ENCODE results near the gene GAK. TPM values are rescaled to one million over a fixed set of nuclear protein-coding genes. Genes with fewer than 3 reads are reported as not detected.

The GAK gene
- total and polyA plus RNA-seq, 10 donors: 112 to 249 (median 190) TPM

- no peak for DNase-seq
- no peak overlapping the region for H3K4me3 ChIP-seq
These were observed 50.4 kb downstream of the GAK start for GRCh38 chr4:881709-882108.

DNA sequence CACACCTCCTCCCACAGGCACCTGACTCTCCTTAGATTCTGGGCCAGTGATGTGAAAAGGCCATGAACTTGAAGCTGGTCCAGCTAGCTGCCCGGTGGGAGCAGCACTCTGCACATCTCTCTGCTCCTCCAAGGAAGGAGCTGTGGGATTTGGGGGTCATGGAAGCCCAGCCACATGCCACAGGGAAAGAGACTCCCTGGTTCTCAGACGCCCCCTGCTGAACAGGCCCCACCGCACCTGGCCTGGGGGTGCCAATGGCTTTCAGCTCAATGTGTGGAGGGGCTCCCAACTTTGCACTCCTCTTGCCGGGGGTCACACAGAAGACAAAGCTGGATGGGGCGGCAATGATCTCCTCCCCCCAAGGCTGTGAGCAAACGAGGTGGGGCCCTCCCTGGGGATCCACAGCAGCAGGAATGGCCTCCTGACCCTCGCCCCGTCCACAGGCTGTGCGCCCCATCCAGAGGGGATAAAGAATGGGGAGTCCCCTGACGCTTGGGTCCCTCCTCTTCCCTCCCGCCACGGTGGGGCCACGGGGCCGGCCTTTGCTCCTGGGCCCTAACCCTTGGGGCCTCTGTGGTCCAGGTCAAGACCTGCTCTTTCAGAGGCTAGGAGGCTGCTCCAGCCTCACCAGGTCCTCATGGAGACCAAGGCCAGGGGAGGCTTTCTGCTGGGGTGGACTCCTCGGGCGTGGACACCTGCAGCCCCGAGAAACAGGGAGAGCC, 51.3 kb downstream of the GAK start:
- TF ChIP-seq POLR2AphosphoS5 (IDR thresholded peaks at IDR 0.05): no peak
- TF ChIP-seq POLR2A (IDR thresholded peaks at IDR 0.05): no peak
- TF ChIP-seq, protein P1, sequence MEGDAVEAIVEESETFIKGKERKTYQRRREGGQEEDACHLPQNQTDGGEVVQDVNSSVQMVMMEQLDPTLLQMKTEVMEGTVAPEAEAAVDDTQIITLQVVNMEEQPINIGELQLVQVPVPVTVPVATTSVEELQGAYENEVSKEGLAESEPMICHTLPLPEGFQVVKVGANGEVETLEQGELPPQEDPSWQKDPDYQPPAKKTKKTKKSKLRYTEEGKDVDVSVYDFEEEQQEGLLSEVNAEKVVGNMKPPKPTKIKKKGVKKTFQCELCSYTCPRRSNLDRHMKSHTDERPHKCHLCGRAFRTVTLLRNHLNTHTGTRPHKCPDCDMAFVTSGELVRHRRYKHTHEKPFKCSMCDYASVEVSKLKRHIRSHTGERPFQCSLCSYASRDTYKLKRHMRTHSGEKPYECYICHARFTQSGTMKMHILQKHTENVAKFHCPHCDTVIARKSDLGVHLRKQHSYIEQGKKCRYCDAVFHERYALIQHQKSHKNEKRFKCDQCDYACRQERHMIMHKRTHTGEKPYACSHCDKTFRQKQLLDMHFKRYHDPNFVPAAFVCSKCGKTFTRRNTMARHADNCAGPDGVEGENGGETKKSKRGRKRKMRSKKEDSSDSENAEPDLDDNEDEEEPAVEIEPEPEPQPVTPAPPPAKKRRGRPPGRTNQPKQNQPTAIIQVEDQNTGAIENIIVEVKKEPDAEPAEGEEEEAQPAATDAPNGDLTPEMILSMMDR (IDR thresholded peaks at IDR 0.05 in 8 of 11, conservative IDR thresholded peaks at IDR 0.05 in 3 of 11): no peak
- Histone ChIP-seq H3K4me1 (peaks cover 0 to 17% (median 0%) of the 10 kb centered on the region in 6 donors), H3K27me3 (replicated peaks in 1 of 7) (no peaks in the 10 kb centered on the region), H3K4me3 (no peak overlapping the region), H3K9me3 (no peaks in the 10 kb centered on the region), H3K36me3 (peaks cover 8 to 100% (median 89%) of the 10 kb centered on the region in 6 donors), H3K27ac (peak overlapping the region in 2 of 8 donors; percentile 72 to 86)
- WGBS, 5 donors: 90 to 96% (median 95%) methylated on average over 2 to 17 of the region's 17 CpGs
- no peak for DNase-seq
- intact Hi-C loops (cut with DNase I; ENCODE audit: low total_unique reads): no loop called here

More at GRCh38 chr4:881709-882108, 50.4 kb downstream of the GAK start:
- TF ChIP-seq POLR2A (IDR thresholded peaks at IDR 0.05) (no peak), POLR2AphosphoS5 (IDR thresholded peaks at IDR 0.05) (peak in 1 of 3 donors; percentile 42)
- Histone ChIP-seq H3K4me1 (peaks cover 0 to 17% (median 0%) of the 10 kb centered on the region in 6 donors), H3K27me3 (replicated peaks in 1 of 7) (no peaks in the 10 kb centered on the region), H3K27ac (no peak overlapping the region), H3K9me3 (no peaks in the 10 kb centered on the region), H3K36me3 (peaks cover 6 to 100% (median 87%) of the 10 kb centered on the region in 6 donors)
- WGBS, 5 donors: 88 to 95% (median 94%) methylated on average over 20 to 34 of the region's 34 CpGs
- intact Hi-C loops (cut with DNase I; ENCODE audit: low total_unique reads): no loop called here

GRCh38 chr4:879729-880077, 52.4 kb downstream of the GAK start:
- Histone ChIP-seq H3K27ac (peak overlapping the region; percentile 9 to 86 (median 48)), H3K27me3 (replicated peaks in 1 of 7) (no peaks in the 10 kb centered on the region), H3K4me3 (peak overlapping the region in 1 of 8 donors; percentile 5), H3K36me3 (peaks cover 8 to 100% (median 92%) of the 10 kb centered on the region in 6 donors), H3K4me1 (peaks cover 0 to 17% (median 0%) of the 10 kb centered on the region in 6 donors), H3K9me3 (no peaks in the 10 kb centered on the region)
- intact Hi-C loops (cut with DNase I; ENCODE audit: low total_unique reads): no loop called here
- whole genome bisulfite sequencing, 5 donors: 69 to 76% (median 74%) methylated on average over 12 of the region's 12 CpGs
- no peak for DNase-seq
- TF ChIP-seq, protein P1 (IDR thresholded peaks at IDR 0.05 in 8 of 11, conservative IDR thresholded peaks at IDR 0.05 in 3 of 11): no peak
- TF ChIP-seq POLR2AphosphoS5 (IDR thresholded peaks at IDR 0.05) (no peak), POLR2A (IDR thresholded peaks at IDR 0.05) (no peak)

- Histone ChIP-seq H3K4me1 (peaks cover 0 to 17% (median 0%) of the 10 kb centered on the region in 6 donors), H3K4me3 (peak overlapping the region in 1 of 8 donors; percentile 5), H3K9me3 (no peaks in the 10 kb centered on the region), H3K27me3 (replicated peaks in 1 of 7) (no peaks in the 10 kb centered on the region), H3K36me3 (peaks cover 8 to 100% (median 92%) of the 10 kb centered on the region in 6 donors), H3K27ac (peak overlapping the region; percentile 28 to 86 (median 60))
- TF ChIP-seq, protein P1 (IDR thresholded peaks at IDR 0.05 in 8 of 11, conservative IDR thresholded peaks at IDR 0.05 in 3 of 11): no peak
- TF ChIP-seq POLR2A (IDR thresholded peaks at IDR 0.05): no peak
- peak in 2 of 3 donors; percentile 27 to 36 for TF ChIP-seq POLR2AphosphoS5 (IDR thresholded peaks at IDR 0.05)
- intact Hi-C loops (cut with DNase I; ENCODE audit: low total_unique reads): no loop called here
- DNase-seq: no peak
- 77 to 83% (median 79%) methylated on average over 23 of the region's 23 CpGs for WGBS, 5 donors
These were observed 53.1 kb downstream of the GAK start for GRCh38 chr4:878796-879728.

Measured in spleen (tissue), 11 donors.